ENCODE measurements around the gene MRPL49.

- TF ChIP-seq MYC (IDR thresholded peaks at IDR 0.05; ENCODE audit: low read depth, low read length): no peak
- TF ChIP-seq CTCF (IDR thresholded peaks at IDR 0.05; ENCODE audit: extremely low read depth in 1 of 2, insufficient read depth in 1 of 2, low read depth in 1 of 2, low read length in 2 of 2): no peak
Observed at GRCh38 chr11:65150509-65151299, 28.6 kb downstream of the MRPL49 start.
